IPS-18a (cell line): Measurements from ENCODE around the gene RTKN.

Experiments
- H3K27ac ChIP-seq: one replicate; pipeline ENCODE4 v1.5.1; 2013; ENCODE audit warnings: low read length
- H3K27me3 ChIP-seq: one replicate; pipeline ENCODE4 v1.6.1; 2013; ENCODE audit warnings: mild to moderate bottlenecking, low read length; ENCODE audit not compliant: control insufficient read depth, insufficient read depth
- H3K36me3 ChIP-seq: one replicate; pipeline ENCODE4 v1.6.1; 2013; ENCODE audit warnings: low read depth, low read length; ENCODE audit not compliant: control insufficient read depth
- H3K4me1 ChIP-seq: one replicate; pipeline ENCODE4 v1.6.1; 2013; ENCODE audit warnings: low read depth, low read length; ENCODE audit not compliant: control insufficient read depth
- H3K4me3 ChIP-seq: one replicate; pipeline ENCODE4 v1.5.1; 2013; ENCODE audit warnings: low read length
- H3K9ac ChIP-seq: one replicate; pipeline ENCODE4 v1.6.1; 2013; ENCODE audit warnings: mild to moderate bottlenecking, low read length, moderate library complexity
- H3K9me3 ChIP-seq: one replicate; pipeline ENCODE4 v1.6.1; 2013; ENCODE audit warnings: low read depth, low read length; ENCODE audit not compliant: control insufficient read depth

RTKN gene

DNA sequence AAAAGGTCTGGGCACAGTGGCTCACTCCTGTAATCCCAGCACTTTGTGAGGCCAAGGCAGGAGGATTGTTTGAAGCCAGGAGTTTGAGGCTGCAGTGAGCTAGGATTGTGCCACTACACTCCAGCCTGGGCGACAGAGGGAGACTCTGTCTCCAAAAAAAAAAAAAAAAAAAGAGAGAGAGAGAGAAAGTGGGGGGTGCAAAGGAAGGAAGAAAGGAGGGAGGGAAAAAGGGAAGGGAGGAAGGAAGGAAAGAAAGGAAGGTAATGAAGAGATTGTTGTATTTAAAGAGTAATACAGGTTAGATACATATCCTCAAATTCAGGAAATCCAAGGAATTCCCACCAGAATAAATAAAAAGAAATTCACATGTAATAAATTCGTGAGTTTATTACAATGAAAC lies 39.8 kb downstream of the RTKN start:
- H3K4me3 ChIP-seq, result no peak overlapping the region
- H3K27me3 ChIP-seq, result no peaks in the 10 kb centered on the region
- H3K4me1 ChIP-seq, result no peaks in the 10 kb centered on the region
- H3K36me3 ChIP-seq, result no peaks in the 10 kb centered on the region
- no peak overlapping the region for H3K9ac ChIP-seq
- no peak overlapping the region for H3K27ac ChIP-seq
- H3K9me3 ChIP-seq, result no peaks in the 10 kb centered on the region

DNA sequence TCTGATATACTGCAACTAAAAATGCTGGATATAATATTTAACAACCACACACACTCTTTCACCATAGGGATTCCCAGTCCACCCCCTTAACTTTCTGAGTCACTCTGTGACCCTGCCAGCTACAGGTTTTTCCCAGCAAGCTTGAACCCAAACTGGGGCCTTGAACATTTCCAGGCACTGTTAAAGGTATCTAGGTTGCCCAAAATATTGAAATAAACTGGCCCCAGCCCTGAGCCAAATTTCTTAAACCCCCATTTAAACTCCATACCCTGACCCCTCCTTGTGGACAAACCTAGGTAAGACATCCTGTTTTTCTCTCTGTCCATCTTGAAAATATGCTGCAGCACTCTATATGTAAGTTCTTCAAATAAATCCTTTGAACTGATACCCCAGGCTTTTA lies 42.0 kb downstream of the RTKN start:
- no peak overlapping the region for H3K27ac ChIP-seq
- H3K9ac ChIP-seq, result no peak overlapping the region
- no peaks in the 10 kb centered on the region for H3K36me3 ChIP-seq
- no peaks in the 10 kb centered on the region for H3K9me3 ChIP-seq
- H3K4me1 ChIP-seq, result no peaks in the 10 kb centered on the region
- no peaks in the 10 kb centered on the region for H3K27me3 ChIP-seq
- no peak overlapping the region for H3K4me3 ChIP-seq

DNA sequence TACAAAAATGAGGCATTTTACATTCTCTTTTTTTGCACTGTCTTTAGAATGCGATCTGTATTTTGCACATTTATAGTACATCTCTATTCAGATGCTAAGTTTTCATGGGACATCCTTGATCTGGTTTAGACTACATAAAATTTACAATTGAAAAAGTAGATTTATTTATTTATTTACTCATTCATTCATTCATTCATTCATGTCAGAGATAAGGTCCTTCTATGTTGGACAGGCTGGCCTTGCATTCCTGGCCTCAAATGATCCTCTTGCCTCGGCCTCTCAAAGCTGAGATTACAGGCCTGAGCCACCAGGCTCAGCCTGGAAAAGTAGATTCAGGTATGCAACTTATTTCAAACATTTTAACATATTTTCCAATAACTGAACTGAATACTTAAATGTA lies 45.6 kb downstream of the RTKN start:
- Histone ChIP-seq H3K9ac (no peak overlapping the region), H3K4me3 (no peak overlapping the region), H3K4me1 (no peaks in the 10 kb centered on the region), H3K9me3 (no peaks in the 10 kb centered on the region), H3K27ac (no peak overlapping the region), H3K36me3 (no peaks in the 10 kb centered on the region), H3K27me3 (no peaks in the 10 kb centered on the region)

DNA sequence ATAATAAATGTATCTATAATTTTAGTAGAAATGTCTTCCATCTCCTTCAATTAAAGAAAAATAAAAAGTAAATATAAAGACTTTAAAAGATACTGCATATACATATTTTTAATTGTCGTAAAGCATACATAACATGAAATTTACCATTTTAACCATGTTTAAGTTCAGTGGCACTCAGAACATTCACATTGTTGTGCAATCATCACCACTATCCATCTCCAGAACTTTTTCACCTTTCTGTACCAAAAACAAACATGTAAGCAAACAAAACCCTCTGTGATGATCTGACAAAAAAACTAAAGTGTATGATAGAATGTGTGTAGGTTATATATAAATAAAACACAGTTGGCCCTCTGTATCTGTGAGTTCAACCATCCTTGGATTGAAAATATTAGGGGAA lies 48.2 kb downstream of the RTKN start:
- Histone ChIP-seq H3K27me3 (no peaks in the 10 kb centered on the region), H3K27ac (no peak overlapping the region), H3K9me3 (no peaks in the 10 kb centered on the region), H3K4me1 (peaks cover 7% of the 10 kb centered on the region), H3K4me3 (no peak overlapping the region), H3K36me3 (no peaks in the 10 kb centered on the region), H3K9ac (no peak overlapping the region)

DNA sequence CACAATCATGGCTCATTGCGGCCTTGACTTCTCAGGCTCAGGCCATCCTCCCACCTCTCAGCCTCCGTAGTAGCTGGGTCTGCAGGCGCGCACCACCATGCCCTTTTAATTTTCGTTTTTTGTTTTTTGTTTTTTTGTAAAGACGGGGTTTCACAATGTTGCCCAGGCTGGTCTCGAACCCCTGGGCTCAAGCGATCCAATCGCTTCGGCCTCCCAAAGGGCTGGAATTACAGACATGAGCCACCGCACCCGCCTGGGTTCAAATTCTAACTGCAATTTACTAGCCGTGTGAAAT lies 49.3 kb downstream of the RTKN start:
- Histone ChIP-seq H3K9me3 (no peaks in the 10 kb centered on the region), H3K36me3 (no peaks in the 10 kb centered on the region), H3K9ac (peak overlapping the region; percentile 91), H3K4me3 (peak overlapping the region; percentile 99), H3K27me3 (no peaks in the 10 kb centered on the region), H3K27ac (no peak overlapping the region), H3K4me1 (peaks cover 7% of the 10 kb centered on the region)

DNA sequence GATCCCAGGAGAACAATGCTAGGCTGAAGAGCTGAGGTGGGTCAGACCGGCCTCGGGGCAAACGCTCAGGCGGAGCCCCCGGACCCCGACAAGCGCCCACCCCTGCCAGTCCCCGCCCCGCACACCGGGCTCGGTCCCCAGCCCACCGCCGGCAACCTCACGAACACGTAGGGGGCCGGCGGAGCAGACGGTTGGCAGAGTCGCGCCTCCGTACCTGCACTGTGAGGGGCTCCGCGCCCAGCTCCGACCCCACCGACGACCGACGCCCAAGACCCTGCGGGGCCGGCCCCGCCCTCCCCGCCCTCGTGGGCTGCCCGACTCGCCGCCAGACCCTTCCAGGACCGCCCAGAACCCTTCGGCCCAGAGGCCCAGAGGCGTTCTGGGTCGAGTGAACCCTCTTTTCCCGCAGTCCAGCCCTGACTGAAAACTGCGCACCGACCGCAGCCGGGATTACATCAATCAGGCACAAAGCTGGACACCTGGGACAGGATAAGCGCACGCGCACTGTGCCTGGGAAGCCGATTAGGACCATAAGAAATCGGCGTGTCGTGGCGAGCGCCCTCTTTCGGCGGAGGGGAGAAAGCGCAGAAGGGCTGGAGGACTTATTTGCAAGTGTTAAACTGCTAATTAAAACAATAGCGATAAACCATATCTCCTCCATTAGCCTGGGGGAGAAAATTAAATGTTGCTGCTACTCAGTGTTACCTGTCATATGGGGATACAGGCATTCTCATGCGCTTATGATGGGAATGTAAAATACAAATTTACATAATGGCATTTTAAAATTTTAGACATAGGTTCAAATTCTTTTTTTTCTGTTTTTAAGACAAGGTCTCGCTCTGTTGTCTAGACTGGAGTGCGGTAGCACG lies 49.9 kb downstream of the RTKN start:
- peak overlapping the region; percentile 99 for H3K4me3 ChIP-seq
- H3K27ac ChIP-seq, result peak overlapping the region; percentile 91
- no peaks in the 10 kb centered on the region for H3K9me3 ChIP-seq
- no peaks in the 10 kb centered on the region for H3K27me3 ChIP-seq
- peak overlapping the region; percentile 91 for H3K9ac ChIP-seq
- peaks cover 7% of the 10 kb centered on the region for H3K4me1 ChIP-seq
- H3K36me3 ChIP-seq, result no peaks in the 10 kb centered on the region

DNA sequence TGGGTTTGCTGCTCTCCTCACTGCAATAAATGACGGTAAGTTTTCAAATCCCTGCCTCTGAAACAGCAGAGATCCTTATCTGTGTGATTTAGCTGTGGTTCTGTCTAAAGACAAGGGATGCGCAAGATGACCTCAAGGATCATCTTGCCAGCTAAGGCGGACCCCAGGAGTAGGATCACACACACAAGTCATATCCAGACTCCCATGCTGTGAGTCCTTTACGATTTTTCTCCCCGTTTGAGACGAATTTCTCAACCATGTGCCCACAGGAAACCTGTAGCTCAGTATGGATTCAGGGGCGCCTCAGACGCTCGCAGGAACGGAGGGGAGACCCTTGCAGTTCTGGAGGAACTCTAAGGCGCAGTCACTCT lies 50.5 kb downstream of the RTKN start:
- H3K4me3 ChIP-seq, result peak overlapping the region; percentile 99
- no peaks in the 10 kb centered on the region for H3K36me3 ChIP-seq
- peaks cover 7% of the 10 kb centered on the region for H3K4me1 ChIP-seq
- H3K27ac ChIP-seq, result peak overlapping the region; percentile 86
- H3K27me3 ChIP-seq, result no peaks in the 10 kb centered on the region
- peak overlapping the region; percentile 91 for H3K9ac ChIP-seq
- no peaks in the 10 kb centered on the region for H3K9me3 ChIP-seq

DNA sequence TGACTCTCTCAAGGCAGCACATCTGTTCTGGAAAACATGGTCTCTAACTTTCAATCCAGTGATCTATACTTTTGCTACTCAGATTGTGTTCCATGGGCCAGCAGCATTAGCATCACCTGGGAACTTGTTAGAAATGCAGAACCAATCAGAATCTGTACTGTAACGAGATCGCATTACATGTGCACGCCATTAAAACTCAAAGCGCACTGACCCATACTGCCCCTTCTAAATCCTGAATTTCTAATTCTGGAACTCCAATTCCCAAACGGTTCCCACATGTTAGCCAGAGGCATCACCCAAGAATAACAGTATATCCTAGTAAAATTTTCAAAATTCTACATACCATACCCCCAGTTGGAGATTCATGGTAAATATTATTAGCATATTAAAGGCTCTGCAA lies 51.1 kb downstream of the RTKN start:
- Histone ChIP-seq H3K4me1 (peaks cover 7% of the 10 kb centered on the region), H3K9ac (peak overlapping the region; percentile 91), H3K36me3 (no peaks in the 10 kb centered on the region), H3K27ac (no peak overlapping the region), H3K4me3 (peak overlapping the region; percentile 99), H3K27me3 (no peaks in the 10 kb centered on the region), H3K9me3 (no peaks in the 10 kb centered on the region)

DNA sequence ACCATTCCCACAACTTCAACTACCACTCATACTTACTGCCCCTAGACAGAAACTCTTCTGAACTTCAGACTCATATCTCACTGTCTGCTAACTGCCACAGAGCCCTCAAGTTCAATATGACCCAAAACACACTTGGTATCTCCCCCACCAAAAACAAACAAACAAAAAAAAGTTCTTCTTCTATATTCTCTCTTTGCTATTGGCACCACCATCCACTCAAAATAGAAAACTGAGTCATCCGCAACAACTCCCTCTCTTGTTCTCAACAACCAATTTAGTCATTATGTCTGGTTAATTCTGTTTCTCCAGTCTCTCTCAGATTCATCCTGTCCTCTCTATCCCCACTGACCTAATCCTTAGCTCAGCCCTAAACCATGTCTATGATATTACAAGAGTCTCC lies 54.4 kb downstream of the RTKN start:
- Histone ChIP-seq H3K4me1 (peaks cover 7% of the 10 kb centered on the region), H3K4me3 (no peak overlapping the region), H3K9me3 (no peaks in the 10 kb centered on the region), H3K27me3 (no peaks in the 10 kb centered on the region), H3K9ac (no peak overlapping the region), H3K36me3 (peaks cover 7% of the 10 kb centered on the region), H3K27ac (no peak overlapping the region)

DNA sequence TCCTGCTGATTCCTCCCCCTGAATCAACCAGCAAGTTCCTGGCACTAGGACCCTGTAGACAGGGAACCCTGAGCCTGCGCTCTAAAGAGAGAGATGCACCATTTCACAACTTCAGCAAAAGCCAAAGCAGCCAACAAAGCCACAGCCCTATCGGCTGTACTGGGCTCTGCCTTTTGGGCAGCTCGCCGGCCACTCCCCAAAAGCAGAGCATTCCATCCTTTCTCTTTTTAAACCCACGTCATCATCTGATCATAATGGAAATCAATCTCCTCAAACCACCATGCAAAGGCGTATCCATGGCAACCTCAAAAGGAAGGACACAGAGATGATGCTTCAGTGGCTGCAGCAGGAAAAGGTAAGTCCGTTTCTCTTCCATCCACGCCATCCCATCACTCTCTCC lies 56.3 kb downstream of the RTKN start:
- H3K36me3 ChIP-seq, result peaks cover 7% of the 10 kb centered on the region
- H3K4me3 ChIP-seq, result no peak overlapping the region
- H3K27me3 ChIP-seq, result no peaks in the 10 kb centered on the region
- no peaks in the 10 kb centered on the region for H3K9me3 ChIP-seq
- no peak overlapping the region for H3K27ac ChIP-seq
- peaks cover 4% of the 10 kb centered on the region for H3K4me1 ChIP-seq
- no peak overlapping the region for H3K9ac ChIP-seq

DNA sequence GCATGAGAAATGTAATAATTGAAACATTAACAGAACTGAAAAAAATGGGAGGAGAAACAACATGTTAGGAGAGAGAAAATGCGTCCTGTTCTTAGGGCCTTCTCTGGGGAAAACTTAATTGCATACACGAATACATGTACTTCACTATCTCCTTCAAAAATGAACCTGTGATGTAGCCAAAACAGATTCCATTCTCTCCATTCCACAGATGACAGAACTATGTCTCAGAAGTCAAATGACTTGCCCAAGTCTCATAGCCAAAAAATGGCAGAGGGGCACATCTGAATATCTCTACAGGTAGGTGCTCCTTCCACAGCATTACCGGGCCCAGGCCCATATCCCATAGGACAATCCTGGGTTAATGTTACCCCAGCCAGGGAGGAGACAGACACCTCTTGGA lies 57.7 kb downstream of the RTKN start:
- Histone ChIP-seq H3K36me3 (peaks cover 7% of the 10 kb centered on the region), H3K27ac (no peak overlapping the region), H3K4me3 (no peak overlapping the region), H3K9me3 (no peaks in the 10 kb centered on the region), H3K4me1 (peaks cover 4% of the 10 kb centered on the region), H3K27me3 (no peaks in the 10 kb centered on the region), H3K9ac (no peak overlapping the region)

DNA sequence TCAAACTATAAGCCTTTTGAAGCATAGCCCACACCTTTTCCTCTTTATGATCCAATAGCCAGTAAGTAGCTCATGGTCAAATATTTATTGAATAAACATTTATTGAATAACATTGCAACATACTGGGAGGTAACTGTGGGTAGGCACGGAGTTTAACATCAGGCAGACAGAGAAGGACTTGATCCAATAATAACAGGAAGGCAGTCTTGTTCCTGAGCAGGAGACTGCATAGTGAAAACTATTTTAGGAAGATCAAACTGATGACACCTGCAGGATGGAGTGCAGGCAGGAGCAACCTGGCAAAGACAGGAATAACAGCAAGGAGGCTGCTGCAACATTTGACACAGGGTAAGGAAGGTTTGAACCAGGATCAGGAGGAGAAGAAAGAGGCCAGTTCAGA lies 58.5 kb downstream of the RTKN start:
- no peaks in the 10 kb centered on the region for H3K9me3 ChIP-seq
- peaks cover 7% of the 10 kb centered on the region for H3K36me3 ChIP-seq
- no peaks in the 10 kb centered on the region for H3K27me3 ChIP-seq
- H3K4me3 ChIP-seq, result no peak overlapping the region
- no peak overlapping the region for H3K27ac ChIP-seq
- H3K4me1 ChIP-seq, result peaks cover 4% of the 10 kb centered on the region
- H3K9ac ChIP-seq, result no peak overlapping the region
